Measurements from ENCODE around the gene RBM43. TPM values are rescaled to one million over a fixed set of nuclear protein-coding genes. Genes with fewer than 3 reads are reported as not detected.
"Not testable (repeated sequence)": the region's sequence is repeated elsewhere in the genome, so short reads cannot be mapped to it uniquely, and the experiment has no call there.

The RBM43 gene
- total RNA-seq, 1 donor from 2014 or later = 7.2 TPM

- TF ChIP-seq, protein P1, sequence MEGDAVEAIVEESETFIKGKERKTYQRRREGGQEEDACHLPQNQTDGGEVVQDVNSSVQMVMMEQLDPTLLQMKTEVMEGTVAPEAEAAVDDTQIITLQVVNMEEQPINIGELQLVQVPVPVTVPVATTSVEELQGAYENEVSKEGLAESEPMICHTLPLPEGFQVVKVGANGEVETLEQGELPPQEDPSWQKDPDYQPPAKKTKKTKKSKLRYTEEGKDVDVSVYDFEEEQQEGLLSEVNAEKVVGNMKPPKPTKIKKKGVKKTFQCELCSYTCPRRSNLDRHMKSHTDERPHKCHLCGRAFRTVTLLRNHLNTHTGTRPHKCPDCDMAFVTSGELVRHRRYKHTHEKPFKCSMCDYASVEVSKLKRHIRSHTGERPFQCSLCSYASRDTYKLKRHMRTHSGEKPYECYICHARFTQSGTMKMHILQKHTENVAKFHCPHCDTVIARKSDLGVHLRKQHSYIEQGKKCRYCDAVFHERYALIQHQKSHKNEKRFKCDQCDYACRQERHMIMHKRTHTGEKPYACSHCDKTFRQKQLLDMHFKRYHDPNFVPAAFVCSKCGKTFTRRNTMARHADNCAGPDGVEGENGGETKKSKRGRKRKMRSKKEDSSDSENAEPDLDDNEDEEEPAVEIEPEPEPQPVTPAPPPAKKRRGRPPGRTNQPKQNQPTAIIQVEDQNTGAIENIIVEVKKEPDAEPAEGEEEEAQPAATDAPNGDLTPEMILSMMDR (IDR thresholded peaks at IDR 0.05; ENCODE audit: unreplicated experiment) = no peak
- no peak for DNase-seq (ENCODE audit: low spot score in 2 of 2, unreplicated experiment in 2 of 2)
These were observed 38.4 kb upstream of the RBM43 start for GRCh38 chr2:151299920-151300539.

DNA sequence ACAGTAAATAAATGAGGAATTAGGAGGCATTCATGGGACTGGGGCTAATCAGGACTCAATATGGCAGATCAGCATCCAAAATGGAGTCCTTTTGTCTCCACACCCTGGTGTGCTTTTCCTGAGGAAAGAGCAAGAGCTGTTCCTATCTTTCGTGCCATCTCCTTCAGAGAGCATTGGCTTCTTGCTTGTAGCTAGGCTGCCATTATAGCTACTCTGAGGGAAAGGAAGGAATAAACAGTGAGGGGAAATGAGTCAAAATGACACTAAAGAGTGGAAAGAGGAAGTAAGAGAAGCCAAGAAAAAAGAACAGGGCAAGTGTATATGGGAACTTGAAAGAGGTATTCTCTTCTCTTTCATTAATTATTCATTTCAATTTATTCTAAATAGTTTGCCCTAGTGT is 36.2 kb upstream of the RBM43 start:
- peaks cover 8% of the 10 kb centered on the region for H3K4me1 Mint-ChIP-seq
- no peaks in the 10 kb centered on the region for H3K27me3 Mint-ChIP-seq (ENCODE audit: low read depth)
- no peak for DNase-seq (ENCODE audit: low spot score in 2 of 2, unreplicated experiment in 2 of 2)
- no peak overlapping the region for H3K27ac Mint-ChIP-seq
- H3K9me3 Mint-ChIP-seq = peaks cover 3% of the 10 kb centered on the region
- H3K4me3 Mint-ChIP-seq = no peak overlapping the region
- TF ChIP-seq, protein P1 (IDR thresholded peaks at IDR 0.05; ENCODE audit: unreplicated experiment) = no peak
- H3K36me3 Mint-ChIP-seq = no peaks in the 10 kb centered on the region

More at GRCh38 chr2:151299920-151300539, 38.4 kb upstream of the RBM43 start:
- no peak overlapping the region for H3K27ac Mint-ChIP-seq
- H3K9me3 Mint-ChIP-seq = peaks cover 3% of the 10 kb centered on the region
- peaks cover 11% of the 10 kb centered on the region for H3K4me1 Mint-ChIP-seq
- no peaks in the 10 kb centered on the region for H3K36me3 Mint-ChIP-seq
- no peak overlapping the region for H3K4me3 Mint-ChIP-seq
- no peaks in the 10 kb centered on the region for H3K27me3 Mint-ChIP-seq (ENCODE audit: low read depth)

GRCh38 chr2:151295926-151296325 is 34.3 kb upstream of the RBM43 start:
- H3K4me1 Mint-ChIP-seq; H3K9me3 Mint-ChIP-seq; H3K36me3 Mint-ChIP-seq; DNase-seq (ENCODE audit: low spot score in 2 of 2, unreplicated experiment in 2 of 2); H3K27me3 Mint-ChIP-seq (ENCODE audit: low read depth); H3K4me3 Mint-ChIP-seq; H3K27ac Mint-ChIP-seq: not testable (repeated sequence)

- Mint-ChIP-seq H3K27ac (no peak overlapping the region), H3K9me3 (peaks cover 3% of the 10 kb centered on the region), H3K27me3 (ENCODE audit: low read depth) (no peaks in the 10 kb centered on the region), H3K4me3 (no peak overlapping the region), H3K36me3 (no peaks in the 10 kb centered on the region), H3K4me1 (peaks cover 14% of the 10 kb centered on the region)
- TF ChIP-seq, protein P1 (IDR thresholded peaks at IDR 0.05; ENCODE audit: unreplicated experiment) = no peak
- DNase-seq (ENCODE audit: low spot score in 2 of 2, unreplicated experiment in 2 of 2) = no peak
These were observed 30.9 kb upstream of the RBM43 start for GRCh38 chr2:151292546-151292945.

DNA sequence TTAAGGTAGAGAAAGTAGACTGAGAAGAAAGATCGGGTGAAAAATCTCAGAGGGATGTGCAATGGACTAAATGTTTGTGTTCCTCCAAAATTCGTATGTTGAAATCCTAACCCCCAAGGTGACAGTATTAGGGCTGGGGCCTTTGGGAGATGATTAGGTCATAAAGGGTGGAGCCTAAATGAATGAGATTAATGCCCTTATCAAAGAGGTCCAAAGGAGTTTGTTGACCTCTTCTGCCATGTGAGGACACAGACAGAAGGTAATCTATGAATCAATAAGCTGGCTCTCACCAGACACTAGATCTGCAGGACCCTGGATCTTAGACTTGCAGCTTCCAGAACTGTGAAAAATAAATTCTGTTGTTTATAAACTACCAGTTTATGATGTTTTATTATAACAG is 30.5 kb upstream of the RBM43 start:
- no peaks in the 10 kb centered on the region for H3K36me3 Mint-ChIP-seq
- H3K9me3 Mint-ChIP-seq = peaks cover 3% of the 10 kb centered on the region
- peaks cover 14% of the 10 kb centered on the region for H3K4me1 Mint-ChIP-seq
- H3K27ac Mint-ChIP-seq = no peak overlapping the region
- TF ChIP-seq, protein P1 (IDR thresholded peaks at IDR 0.05; ENCODE audit: unreplicated experiment) = no peak
- H3K27me3 Mint-ChIP-seq (ENCODE audit: low read depth) = no peaks in the 10 kb centered on the region
- no peak for DNase-seq (ENCODE audit: low spot score in 2 of 2, unreplicated experiment in 2 of 2)
- no peak overlapping the region for H3K4me3 Mint-ChIP-seq

GRCh38 chr2:151291224-151291623 is 29.6 kb upstream of the RBM43 start:
- Mint-ChIP-seq H3K4me3 (no peak overlapping the region), H3K9me3 (peaks cover 3% of the 10 kb centered on the region), H3K27ac (no peak overlapping the region), H3K36me3 (no peaks in the 10 kb centered on the region), H3K4me1 (peaks cover 14% of the 10 kb centered on the region), H3K27me3 (ENCODE audit: low read depth) (no peaks in the 10 kb centered on the region)
- DNase-seq (ENCODE audit: low spot score in 2 of 2, unreplicated experiment in 2 of 2) = no peak
- TF ChIP-seq, protein P1 (IDR thresholded peaks at IDR 0.05; ENCODE audit: unreplicated experiment) = no peak

All from mesothelial cell of epicardium (in vitro differentiated cells).